ENCODE measurements around the gene HIPK2. TPM values are rescaled to one million over a fixed set of nuclear protein-coding genes. Genes with fewer than 3 reads are reported as not detected.

Gene HIPK2
- total and polyA plus RNA-seq, 10 of the 15 experiments (the other 5 are each of a cell fraction or from before 2014, with no cell fraction given), result 1.7 to 39.0 (median 9.4) TPM

- Histone ChIP-seq H3K9me3 (replicated peaks; ENCODE audit: control insufficient read depth, insufficient read depth, low read length) (no peaks in the 10 kb centered on the region), H3K4me3 (no peak overlapping the region), H3K9ac (ENCODE audit: control insufficient read depth, insufficient read depth, low read length) (no peak overlapping the region), H4K20me1 (ENCODE audit: control insufficient read depth, insufficient read depth) (no peaks in the 10 kb centered on the region), H2AFZ (ENCODE audit: control insufficient read depth, low read depth, low read length) (no peak overlapping the region), H3K36me3 (ENCODE audit: control insufficient read depth in 2 of 2, insufficient read depth in 2 of 2, low read length in 1 of 2) (no peaks in the 10 kb centered on the region), H3K79me2 (ENCODE audit: control insufficient read depth, insufficient read depth, low read length) (no peaks in the 10 kb centered on the region), H3K27ac (ENCODE audit: control insufficient read depth, insufficient read depth) (no peak overlapping the region), H3K4me1 (ENCODE audit: control insufficient read depth, insufficient read depth, low read length) (no peaks in the 10 kb centered on the region), H3K27me3 (replicated peaks in 1 of 2; ENCODE audit: control insufficient read depth in 2 of 2, insufficient read depth in 2 of 2, low read length in 1 of 2) (no peaks in the 10 kb centered on the region; a peak in 1 of 4 replicates), H3K4me2 (ENCODE audit: control insufficient read depth, insufficient read depth) (no peak overlapping the region)
- POLR2A ChIA-PET, result no interaction called here
- DNase-seq (ENCODE audit: low read depth, low spot score), result no peak
- ATAC-seq, result no peak
- 56% methylated on average over 6 of the region's 6 CpGs for WGBS (ENCODE audit: insufficient coverage, insufficient replicate concordance, low lambda C conversion rate, missing lambda C conversion rate)
- FAIRE-seq, result no peak
- CTCF ChIA-PET, result interaction anchor here (0.7 to 1.4 kb wide), 2 partner anchors 18 to 98 kb away, joined by 3 read pairs; no protein-coding TSS in a partner anchor
- no peak for TF ChIP-seq GABPA (IDR thresholded peaks at IDR 0.05; ENCODE audit: low read depth)
- TF ChIP-seq NFYA (IDR thresholded peaks at IDR 0.05; ENCODE audit: borderline replicate concordance, low read depth, low read length), result no peak
- no peak for TF ChIP-seq HDGF (IDR thresholded peaks at IDR 0.05)
- TF ChIP-seq EGR1 (IDR thresholded peaks at IDR 0.05; ENCODE audit: borderline replicate concordance in 1 of 2, low read depth in 2 of 2, low read length in 2 of 2), result no peak
- TF ChIP-seq MXI1 (IDR thresholded peaks at IDR 0.05; ENCODE audit: low read depth, low read length), result no peak
- TF ChIP-seq REST (IDR thresholded peaks at IDR 0.05; ENCODE audit: low read depth, low read length), result no peak
- TF ChIP-seq NR2C2 (IDR thresholded peaks at IDR 0.05; ENCODE audit: borderline replicate concordance, control insufficient read depth, insufficient read length, low read depth), result no peak
- no peak for TF ChIP-seq E4F1 (IDR thresholded peaks at IDR 0.05; ENCODE audit: borderline replicate concordance, partially characterized antibody)
- no peak for TF ChIP-seq HCFC1 (IDR thresholded peaks at IDR 0.05; ENCODE audit: low read length)
- RAD21 ChIA-PET (ENCODE audit: unreplicated experiment), result no interaction called here
- BruUV-seq (replicated peaks), result no TSS peak
- SMC1A ChIA-PET (ENCODE audit: uncharacterized antibody, unreplicated experiment), result no interaction called here
- in situ Hi-C loops (cut with MboI), result no loop called here
- intact Hi-C loops (cut with micrococcal nuclease; ENCODE audit: unreplicated experiment), result no loop called here
Measured at GRCh38 chr7:139532636-139533155, 245.1 kb downstream of the HIPK2 start.

Measured in GM12878 (cell line).